Measurements from ENCODE around the gene CEBPG. TPM values are rescaled to one million over a fixed set of nuclear protein-coding genes. Genes with fewer than 3 reads are reported as not detected.

The CEBPG gene
- total RNA-seq, 2 experiments from 2014 or later, result 30.0 to 31.4 TPM

DNA sequence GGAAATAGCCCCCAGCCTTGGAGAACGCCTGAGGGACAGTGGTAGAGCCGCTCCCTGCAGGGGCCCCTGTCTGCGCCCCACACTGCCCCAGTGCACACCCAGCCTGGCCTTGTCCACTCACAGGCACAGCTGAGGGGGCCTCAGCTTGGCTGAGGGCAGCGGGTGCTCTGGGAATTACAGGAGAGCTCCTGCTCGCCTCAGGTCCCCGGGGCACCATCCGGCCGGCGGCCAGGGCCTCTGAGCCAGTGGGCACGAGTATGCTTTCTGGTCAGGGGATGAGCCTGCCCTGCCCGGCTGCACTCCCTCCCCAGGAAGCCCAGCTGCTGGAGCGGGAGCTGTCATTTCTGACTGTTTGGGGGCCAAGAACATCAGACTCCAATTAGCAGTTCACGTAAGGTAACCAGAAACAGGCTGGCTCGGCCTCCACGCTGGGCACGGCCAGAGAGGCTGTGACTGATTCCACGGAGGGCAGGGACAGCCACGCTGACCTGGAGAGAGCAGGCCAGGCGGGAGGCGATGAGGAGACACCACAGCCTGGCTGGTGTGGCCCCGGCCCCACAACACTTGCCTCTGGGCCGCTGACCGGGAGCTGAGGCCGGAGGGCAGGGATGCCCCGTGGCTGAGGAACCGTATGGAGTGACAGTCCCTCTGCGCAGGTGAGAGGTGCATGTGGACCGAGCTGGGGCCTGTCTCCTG, 15.4 kb downstream of the CEBPG start:
- POLR2A ChIA-PET, result interaction anchor here (0.9 to 1.1 kb wide), 2 partner anchors 12 to 14 kb away, joined by 3 read pairs; no protein-coding TSS in a partner anchor
- Mint-ChIP-seq H3K4me1 (no peaks in the 10 kb centered on the region), H3K27ac (no peak overlapping the region), H3K27me3 (no peaks in the 10 kb centered on the region), H3K4me3 (no peak overlapping the region), H3K9me3 (no peaks in the 10 kb centered on the region), H3K36me3 (ENCODE audit: low read depth) (peaks cover 3% of the 10 kb centered on the region)
- no peak for DNase-seq
- CTCF ChIA-PET, result no interaction called here

DNA sequence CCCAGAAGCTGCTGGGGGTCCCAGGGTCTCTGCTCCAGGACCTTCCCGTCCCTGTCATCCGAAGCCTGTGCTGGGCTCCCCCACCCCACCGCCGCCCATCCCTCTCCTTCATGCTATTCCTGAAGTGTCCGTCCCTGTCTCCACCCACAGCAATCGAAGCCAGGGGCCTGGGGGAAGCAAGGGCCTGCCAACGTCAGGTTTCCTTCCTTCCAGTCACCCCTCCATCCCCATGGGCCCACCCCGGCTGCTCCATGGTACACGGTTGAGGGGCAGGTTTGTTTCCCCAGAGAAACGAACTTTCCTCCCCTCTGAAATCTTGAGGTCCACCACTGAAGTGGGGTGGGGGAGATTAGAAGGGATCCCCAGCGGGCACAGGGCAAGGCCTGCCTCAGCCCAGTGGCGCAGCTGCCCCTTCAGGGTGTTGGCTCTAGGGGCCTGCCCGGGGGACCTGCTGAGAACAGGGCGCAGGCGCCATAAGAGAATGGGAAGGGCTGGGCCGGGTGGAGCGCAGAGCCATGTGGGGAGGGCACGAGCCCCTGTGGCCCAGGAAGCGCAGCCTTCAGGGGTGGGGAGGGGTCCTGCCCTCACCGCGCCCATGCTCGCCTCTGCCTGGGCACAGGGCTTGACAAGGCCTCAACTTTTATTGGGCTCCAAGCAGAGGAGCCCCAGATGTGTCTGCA, 16.1 kb downstream of the CEBPG start:
- ChIA-PET CTCF (no interaction called here), POLR2A (interaction anchor here (1.1 kb wide), 1 partner anchor 12 kb away, joined by 3 read pairs; no protein-coding TSS in a partner anchor)
- no peaks in the 10 kb centered on the region for H3K27me3 Mint-ChIP-seq
- H3K9me3 Mint-ChIP-seq, result no peaks in the 10 kb centered on the region
- DNase-seq, result no peak
- peaks cover 3% of the 10 kb centered on the region for H3K36me3 Mint-ChIP-seq (ENCODE audit: low read depth)
- H3K4me3 Mint-ChIP-seq, result no peak overlapping the region
- no peak overlapping the region for H3K27ac Mint-ChIP-seq
- H3K4me1 Mint-ChIP-seq, result no peaks in the 10 kb centered on the region

- ChIA-PET CTCF (no interaction called here), POLR2A (no interaction called here)
- H3K27me3 Mint-ChIP-seq, result no peaks in the 10 kb centered on the region
- no peaks in the 10 kb centered on the region for H3K4me1 Mint-ChIP-seq
- H3K36me3 Mint-ChIP-seq (ENCODE audit: low read depth), result peaks cover 2% of the 10 kb centered on the region
- H3K4me3 Mint-ChIP-seq, result no peak overlapping the region
- DNase-seq, result no peak
- no peaks in the 10 kb centered on the region for H3K9me3 Mint-ChIP-seq
- no peak overlapping the region for H3K27ac Mint-ChIP-seq
Observed at GRCh38 chr19:33390101-33390907, 16.8 kb downstream of the CEBPG start.

GRCh38 chr19:33390908-33391630, 17.6 kb downstream of the CEBPG start:
- Mint-ChIP-seq H3K27me3 (no peaks in the 10 kb centered on the region), H3K4me3 (no peak overlapping the region), H3K36me3 (ENCODE audit: low read depth) (no peaks in the 10 kb centered on the region), H3K4me1 (no peaks in the 10 kb centered on the region), H3K9me3 (no peaks in the 10 kb centered on the region), H3K27ac (no peak overlapping the region)
- POLR2A ChIA-PET, result no interaction called here
- CTCF ChIA-PET, result interaction anchor here (1.3 kb wide), 1 partner anchor 15 kb away, joined by 3 read pairs; no protein-coding TSS in a partner anchor
- DNase-seq, result no peak

DNA sequence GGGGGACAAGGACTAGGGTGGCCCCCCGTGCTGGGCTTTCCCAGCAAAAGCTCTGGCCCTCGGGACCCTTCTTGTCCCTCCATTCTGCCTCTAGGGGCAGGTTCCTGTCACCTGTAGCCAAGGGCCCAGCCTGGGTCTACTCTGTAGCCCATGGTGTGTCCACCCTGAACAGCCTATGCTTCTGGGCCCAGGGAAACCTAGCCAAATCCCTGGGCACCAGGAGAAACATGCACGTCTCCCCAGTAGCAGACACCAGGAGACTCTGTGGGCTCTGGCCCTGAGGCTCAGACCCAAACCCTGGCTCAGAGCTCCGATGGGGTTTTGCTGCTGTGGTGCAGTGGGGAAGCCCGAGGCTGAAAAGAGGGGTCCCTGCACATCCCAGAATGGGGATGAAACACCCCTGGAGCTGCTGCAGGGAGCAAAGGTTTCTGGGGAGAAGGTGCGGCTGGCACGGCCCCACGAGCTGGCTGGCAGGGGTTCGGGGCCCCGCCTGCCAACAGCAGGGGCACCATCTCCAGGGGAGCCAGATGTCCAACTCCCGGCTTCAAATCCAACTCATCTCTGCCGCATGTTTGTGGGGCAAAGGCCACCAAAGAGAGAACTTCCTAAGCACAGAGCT, 18.2 kb downstream of the CEBPG start:
- no peak for DNase-seq

DNA sequence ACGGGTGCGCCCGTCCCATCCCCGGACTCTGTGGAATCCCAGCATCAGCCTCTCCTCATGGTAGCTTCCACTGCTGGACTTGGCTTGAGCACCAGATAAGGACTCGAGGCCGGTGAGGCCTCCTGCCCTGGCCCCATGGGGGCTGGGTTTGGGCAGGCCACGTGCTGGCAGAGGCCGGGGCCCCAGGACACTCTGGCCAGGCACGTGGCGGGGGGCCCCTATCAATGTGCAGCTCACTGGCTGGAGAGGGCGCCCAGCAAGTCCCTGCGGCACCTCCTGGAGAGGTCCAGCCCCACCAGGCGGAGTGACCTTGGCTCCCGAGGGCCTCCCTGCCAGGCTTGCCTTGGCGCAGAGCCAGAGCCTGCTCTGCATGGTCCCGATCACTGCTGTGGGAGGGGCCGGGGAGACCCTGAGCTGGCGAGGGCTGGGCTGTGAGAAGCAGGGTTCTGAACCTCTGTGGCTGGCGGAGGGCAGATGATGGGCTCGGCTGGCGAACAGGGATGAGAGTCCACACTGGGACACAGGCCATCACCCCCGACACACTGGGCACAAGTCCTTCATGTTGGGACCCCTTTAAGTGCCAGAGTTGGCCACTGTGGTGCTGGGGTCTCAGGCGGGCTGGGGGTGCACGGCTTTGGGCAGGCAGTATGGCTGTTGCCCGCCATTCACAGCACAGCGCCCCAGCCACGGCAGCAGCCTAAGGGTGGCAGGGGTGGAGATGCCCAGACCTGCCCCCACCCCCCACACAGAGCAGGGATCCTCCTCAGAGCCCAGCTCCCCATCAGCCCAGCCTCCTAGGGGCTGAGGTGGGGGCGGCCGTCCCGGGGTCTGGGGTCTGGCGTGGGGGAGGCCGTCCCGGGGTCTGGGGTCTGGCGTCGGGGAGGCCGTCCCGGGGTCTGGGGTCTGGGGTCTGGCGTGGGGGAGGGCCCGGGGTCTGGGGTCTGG, 19.1 kb downstream of the CEBPG start:
- DNase-seq, result no peak
- H3K27me3 Mint-ChIP-seq, result no peaks in the 10 kb centered on the region
- H3K4me3 Mint-ChIP-seq, result no peak overlapping the region
- H3K9me3 Mint-ChIP-seq, result no peaks in the 10 kb centered on the region
- no peak overlapping the region for H3K27ac Mint-ChIP-seq
- CTCF ChIA-PET, result interaction anchor here (1.3 kb wide), 1 partner anchor 14 kb away, joined by 3 read pairs; no protein-coding TSS in a partner anchor
- no peaks in the 10 kb centered on the region for H3K36me3 Mint-ChIP-seq (ENCODE audit: low read depth)
- POLR2A ChIA-PET, result no interaction called here
- no peaks in the 10 kb centered on the region for H3K4me1 Mint-ChIP-seq

More for the DNA sequence above, 18.2 kb downstream of the CEBPG start:
- Mint-ChIP-seq H3K9me3 (no peaks in the 10 kb centered on the region), H3K36me3 (ENCODE audit: low read depth) (no peaks in the 10 kb centered on the region), H3K4me1 (no peaks in the 10 kb centered on the region), H3K4me3 (no peak overlapping the region), H3K27ac (no peak overlapping the region), H3K27me3 (no peaks in the 10 kb centered on the region)
- ChIA-PET CTCF (interaction anchor here (1.3 kb wide), 1 partner anchor 15 kb away, joined by 3 read pairs; no protein-coding TSS in a partner anchor), POLR2A (no interaction called here)

DNA sequence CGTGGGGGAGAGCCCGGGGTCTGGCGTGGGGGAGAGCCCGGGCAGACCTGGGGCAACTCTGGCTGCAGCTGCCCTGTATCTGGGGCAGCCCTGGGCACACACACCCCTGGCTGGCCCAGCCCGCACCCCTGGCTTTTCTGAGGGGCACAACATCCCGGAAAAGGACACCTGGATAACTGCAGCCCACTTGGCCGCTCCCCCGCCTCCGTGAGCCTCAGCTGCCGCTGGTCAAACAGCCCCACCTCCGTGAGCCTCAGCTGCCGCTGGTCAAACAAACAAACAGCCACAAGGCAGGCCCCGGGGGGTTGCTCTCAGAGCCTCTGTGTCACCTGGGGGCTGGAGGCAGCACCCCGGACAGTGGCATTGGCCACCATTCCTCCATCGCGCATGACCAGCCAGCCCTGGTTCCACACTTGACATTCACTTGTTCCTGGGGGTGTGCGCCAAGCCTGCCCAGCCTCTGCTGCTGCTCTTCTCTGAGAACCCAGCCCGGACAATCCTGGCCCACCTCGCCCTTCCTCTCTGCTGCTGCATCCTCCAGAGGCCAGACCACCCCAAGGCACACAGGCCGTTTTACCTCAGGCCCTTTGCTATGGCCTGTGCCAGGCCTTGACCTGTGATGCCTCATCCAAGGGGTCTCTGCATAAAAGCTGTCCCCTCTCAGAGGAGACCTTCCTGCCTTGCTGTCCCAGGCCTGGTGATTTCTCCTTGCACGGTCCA, 19.9 kb downstream of the CEBPG start:
- Mint-ChIP-seq H3K4me1 (no peaks in the 10 kb centered on the region), H3K27me3 (no peaks in the 10 kb centered on the region), H3K9me3 (no peaks in the 10 kb centered on the region), H3K36me3 (ENCODE audit: low read depth) (no peaks in the 10 kb centered on the region), H3K4me3 (no peak overlapping the region), H3K27ac (no peak overlapping the region)
- no peak for DNase-seq
- ChIA-PET POLR2A (interaction anchor here (1.0 kb wide), 1 partner anchor 19 kb away, joined by 3 read pairs; no protein-coding TSS in a partner anchor), CTCF (no interaction called here)

DNA sequence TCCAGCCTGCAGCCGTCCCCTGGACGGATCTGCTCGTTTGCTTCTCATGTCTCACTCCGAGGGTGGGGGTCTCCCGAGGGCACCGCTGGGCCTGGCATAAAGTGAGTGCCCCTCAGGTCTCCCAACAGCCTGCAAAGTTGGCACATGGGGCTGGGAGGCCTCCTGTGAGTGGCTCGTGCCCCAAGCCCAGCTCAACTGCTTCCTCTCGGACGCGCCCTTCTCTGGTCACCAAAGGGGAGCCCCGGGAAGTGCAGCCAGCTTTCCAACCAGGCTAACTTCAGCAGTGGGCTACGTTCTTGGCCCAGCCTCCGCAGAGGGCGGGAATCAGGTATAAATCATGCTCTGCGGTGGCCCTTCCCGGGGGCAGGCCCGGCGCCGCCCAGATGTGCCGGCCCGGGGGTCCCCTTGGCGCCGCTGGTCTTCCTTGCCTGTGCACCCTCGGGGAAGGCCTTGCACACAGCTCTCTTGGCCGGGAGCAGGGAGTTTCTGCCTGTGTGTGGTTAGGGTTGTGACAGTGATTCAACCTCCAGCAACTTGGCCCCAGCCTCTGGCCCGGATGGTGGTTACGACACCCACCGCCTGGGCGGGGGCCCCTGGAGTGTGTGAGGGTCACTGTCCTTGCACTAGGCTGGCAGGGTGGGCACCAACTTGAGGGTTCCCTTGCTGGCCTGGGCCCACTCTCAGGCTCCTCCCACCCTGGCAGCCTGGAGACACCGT, 20.7 kb downstream of the CEBPG start:
- no peak overlapping the region for H3K4me3 Mint-ChIP-seq
- ChIA-PET POLR2A (interaction anchor here (1.0 kb wide), 1 partner anchor 20 kb away, joined by 3 read pairs; no protein-coding TSS in a partner anchor), CTCF (no interaction called here)
- H3K27ac Mint-ChIP-seq, result no peak overlapping the region
- no peak for DNase-seq
- no peaks in the 10 kb centered on the region for H3K36me3 Mint-ChIP-seq (ENCODE audit: low read depth)
- H3K4me1 Mint-ChIP-seq, result no peaks in the 10 kb centered on the region
- no peaks in the 10 kb centered on the region for H3K9me3 Mint-ChIP-seq
- H3K27me3 Mint-ChIP-seq, result no peaks in the 10 kb centered on the region

DNA sequence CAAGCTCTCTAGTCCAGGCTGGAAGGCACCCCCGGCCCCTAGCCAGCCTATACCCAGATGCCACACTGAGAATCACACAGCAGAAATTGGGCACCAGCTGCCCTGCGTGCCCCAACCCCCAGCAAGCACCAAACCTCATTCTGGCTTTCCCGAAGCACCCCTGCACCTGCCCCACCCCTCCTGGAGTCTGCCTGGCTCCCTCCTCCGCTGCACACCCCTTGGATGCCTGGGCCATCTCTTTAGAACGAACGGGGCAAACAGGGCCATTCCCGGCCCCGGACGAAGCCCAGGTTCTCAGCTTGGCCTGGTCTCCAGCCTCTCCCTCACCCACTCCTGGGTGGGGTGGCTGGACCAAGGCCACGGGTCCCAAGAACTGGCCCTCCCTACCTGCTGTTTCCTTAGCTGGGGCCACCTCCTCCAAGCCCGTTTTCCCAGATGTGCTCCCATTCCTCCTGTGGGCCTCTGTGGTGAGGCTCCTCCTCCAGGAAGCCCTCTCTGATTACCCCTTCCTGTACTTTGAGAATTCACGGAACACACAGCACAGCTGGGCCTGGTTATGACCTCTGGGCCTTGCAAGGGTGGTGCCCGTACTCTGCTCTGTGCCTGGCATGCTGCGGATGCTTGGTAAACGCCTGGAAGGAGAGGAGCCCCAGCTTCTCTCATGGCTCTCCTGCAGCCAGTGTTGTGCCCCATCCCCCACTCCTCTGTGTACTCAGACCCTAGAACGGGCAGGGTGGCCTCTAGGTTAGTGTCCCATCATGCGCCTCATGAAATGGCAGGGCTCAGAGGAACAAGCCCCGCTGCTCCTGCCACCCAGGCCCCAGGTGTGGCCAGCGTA, 21.4 kb downstream of the CEBPG start:
- Mint-ChIP-seq H3K36me3 (ENCODE audit: low read depth) (no peaks in the 10 kb centered on the region), H3K27ac (no peak overlapping the region), H3K4me3 (no peak overlapping the region), H3K27me3 (no peaks in the 10 kb centered on the region), H3K4me1 (no peaks in the 10 kb centered on the region), H3K9me3 (no peaks in the 10 kb centered on the region)
- ChIA-PET CTCF (interaction anchor here (1.6 kb wide), 1 partner anchor 12 kb away, joined by 5 read pairs; no protein-coding TSS in a partner anchor), POLR2A (interaction anchor here (1.0 kb wide), 1 partner anchor 21 kb away, joined by 3 read pairs; no protein-coding TSS in a partner anchor)
- DNase-seq, result no peak

Measured in activated CD4-positive, alpha-beta memory T cell treated with anti-CD3 and anti-CD28 coated beads, Interleukin-2, amount 10 ng/mL, durations not matched to agents 7 days and 5 days (primary cell).